Lower leg skin (tissue), 4 donors: ENCODE measurements around the gene SV2C. TPM values are rescaled to one million over a fixed set of nuclear protein-coding genes. Genes with fewer than 3 reads are reported as not detected.

Experiments
- DNase-seq, 2 donors: peaks; one replicate each; pipeline ENCODE4 v3.0.0-alpha.2; 2019; ENCODE audit warnings: low spot score in 2 of 2
- H3K4me3 ChIP-seq: fragments of 200-600 bp; sonication (generic); 2 replicates; pipeline ENCODE4 v1.5.1; 2017; ENCODE audit warnings: mild to moderate bottlenecking, low read depth; ENCODE audit not compliant: poor library complexity, severe bottlenecking
- CTCF ChIP-seq, 3 donors: fragments of 450-650 bp; IDR thresholded peaks; one replicate each; pipeline ENCODE4 v1.5.1; 2016; ENCODE audit warnings: antibody characterized with exemption in 3 of 3, mild to moderate bottlenecking in 3 of 3, moderate library complexity in 2 of 3
- POLR2A ChIP-seq, 2 donors: fragments of 450-650 bp; IDR thresholded peaks; one replicate each; pipeline ENCODE4 v1.6.1; 2016 to 2017; ENCODE audit warnings: antibody characterized with exemption in 2 of 2, mild to moderate bottlenecking in 1 of 2, moderate library complexity in 1 of 2
- WGBS, 2 donors: methylation state at CpG; one replicate each; pipeline ENCODE4 v1.1.5; 2018; 5-methylcytosine and 5-hydroxymethylcytosine counted together
- intact Hi-C: fragments of 100-400 bp; cut with DNase I; formaldehyde crosslinking; loops from one replicate; pipeline ENCODE4 v1.15.0; 2023; ENCODE audit warnings: low total_unique reads
- total RNA-seq, 4 donors: library from RNA; depleted of rRNA; stranded (reverse); fragments of >200 nt; gene quantifications; one replicate each; pipeline ENCODE4 v1.1.0, GENCODE V29; 2016

SV2C gene
- total RNA-seq, 4 donors from 2014 or later = 0.04 to 0.63 (median 0.24) TPM

GRCh38 chr5:76194340-76194739, 111.2 kb downstream of the SV2C start:
- TF ChIP-seq CTCF (IDR thresholded peaks at IDR 0.05) (no peak), POLR2A (IDR thresholded peaks at IDR 0.05) (no peak)
- intact Hi-C loops = no loop called here
- no peak overlapping the region for H3K4me3 ChIP-seq
- 69 to 70% methylated on average over 3 of the region's 3 CpGs for WGBS, 2 donors
- no peak for DNase-seq

- DNase-seq = no peak
- no peak overlapping the region for H3K4me3 ChIP-seq
- TF ChIP-seq CTCF (IDR thresholded peaks at IDR 0.05) = no peak
- no peak for TF ChIP-seq POLR2A (IDR thresholded peaks at IDR 0.05)
- 91 to 92% methylated on average over 3 of the region's 3 CpGs for WGBS, 2 donors
- intact Hi-C loops = no loop called here
These were observed 113.3 kb downstream of the SV2C start for GRCh38 chr5:76196457-76196856.

- intact Hi-C loops = no loop called here
- H3K4me3 ChIP-seq = no peak overlapping the region
- DNase-seq = no peak
- no peak for TF ChIP-seq POLR2A (IDR thresholded peaks at IDR 0.05)
- no peak for TF ChIP-seq CTCF (IDR thresholded peaks at IDR 0.05)
- WGBS, 2 donors = 94 to 98% methylated on average over 2 of the region's 2 CpGs
These were observed 113.8 kb downstream of the SV2C start for GRCh38 chr5:76196886-76197489.

GRCh38 chr5:76197726-76198125, 114.5 kb downstream of the SV2C start:
- intact Hi-C loops = no loop called here
- no peak overlapping the region for H3K4me3 ChIP-seq
- WGBS, 2 donors = 78 to 81% methylated on average over 3 of the region's 3 CpGs
- DNase-seq = no peak
- no peak for TF ChIP-seq POLR2A (IDR thresholded peaks at IDR 0.05)
- no peak for TF ChIP-seq CTCF (IDR thresholded peaks at IDR 0.05)

GRCh38 chr5:76199336-76200318, 116.4 kb downstream of the SV2C start:
- no peak for TF ChIP-seq CTCF (IDR thresholded peaks at IDR 0.05)
- no peak overlapping the region for H3K4me3 ChIP-seq
- no peak for DNase-seq
- intact Hi-C loops = no loop called here
- 40 to 42% methylated on average over 6 of the region's 6 CpGs for WGBS, 2 donors
